ENCODE measurements around the gene CAMK2G. TPM values are rescaled to one million over a fixed set of nuclear protein-coding genes. Genes with fewer than 3 reads are reported as not detected.
A peak's percentile ranks its signal among the peaks of the same experiment; 100 is the strongest.

CAMK2G gene
- total RNA-seq, 1 donor from 2014 or later = 11.7 TPM

DNA sequence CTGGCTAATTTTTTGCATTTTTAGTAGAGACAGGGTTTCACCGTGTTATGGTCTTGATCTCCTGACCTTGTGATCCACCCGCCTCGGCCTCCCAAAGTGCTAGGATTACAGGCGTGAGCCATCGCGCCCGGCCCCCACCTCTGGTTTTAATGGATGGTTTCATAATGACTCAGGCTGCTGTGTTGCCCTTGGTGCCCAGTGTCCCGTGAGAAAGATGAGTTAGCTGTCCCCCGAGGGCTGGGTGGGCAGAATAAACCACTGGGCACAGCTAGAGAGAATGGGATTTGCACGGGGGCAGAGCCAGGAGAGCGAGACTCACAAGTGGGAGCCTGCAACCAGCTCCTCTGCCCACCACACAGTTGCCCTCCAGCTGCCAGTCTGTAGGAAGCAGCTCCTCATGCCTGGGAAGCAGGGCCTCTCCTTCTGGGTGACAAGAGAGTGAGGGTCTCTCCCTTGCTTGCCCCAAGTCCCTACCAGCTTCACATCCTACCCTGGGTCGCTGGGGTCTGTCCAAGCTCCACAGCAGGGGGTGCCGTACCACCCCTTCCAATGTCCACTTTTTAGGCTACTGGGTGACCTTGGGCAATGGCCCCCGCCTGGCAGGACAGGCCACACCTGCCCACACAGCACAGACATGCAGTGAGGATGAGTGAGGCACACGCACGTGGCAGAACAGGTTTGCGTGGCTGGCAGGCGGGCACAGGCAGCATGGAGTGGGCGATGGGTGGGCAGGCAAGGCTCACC, 46.8 kb downstream of the CAMK2G start:
- no peak for DNase-seq (ENCODE audit: missing footprints)
- ATAC-seq = no peak
- intact Hi-C loops (cut with DNase I) = no loop called here

DNA sequence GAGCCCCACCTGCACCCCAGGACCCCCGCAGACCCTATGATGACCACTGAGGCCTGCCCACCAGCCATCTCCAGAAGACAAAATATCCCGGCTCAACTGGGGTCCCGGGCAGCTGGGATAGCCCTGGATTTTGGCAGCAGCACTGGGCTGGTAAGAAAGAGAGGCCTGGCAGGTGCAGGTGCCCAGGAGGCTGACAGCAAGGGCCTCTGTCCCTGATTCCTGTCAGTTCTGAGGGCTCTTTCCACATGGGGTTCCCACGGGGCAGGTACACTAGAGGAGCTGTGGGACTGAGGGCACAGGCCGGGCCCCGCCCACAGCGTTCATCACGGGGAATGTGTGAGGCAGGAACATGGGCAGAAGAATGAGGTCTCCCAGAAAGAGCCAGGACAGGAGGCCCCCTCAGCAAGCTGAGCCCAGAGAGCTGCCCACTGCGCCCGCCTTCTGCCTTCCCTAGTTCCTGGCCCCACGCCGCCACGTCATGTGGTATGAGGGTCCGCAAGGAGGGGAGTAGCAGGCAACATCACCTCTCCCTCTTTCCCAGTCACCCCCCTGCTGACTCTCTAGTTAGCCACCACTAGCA, 50.1 kb downstream of the CAMK2G start:
- intact Hi-C loops (cut with DNase I) = no loop called here
- ATAC-seq (no peak), DNase-seq (ENCODE audit: missing footprints) (no peak)

- ATAC-seq (no peak), DNase-seq (ENCODE audit: missing footprints) (no peak)
- intact Hi-C loops (cut with DNase I) = no loop called here
Measured at GRCh38 chr10:73823391-73823790, 51.0 kb downstream of the CAMK2G start.

- no peak for DNase-seq (ENCODE audit: missing footprints)
- intact Hi-C loops (cut with DNase I) = no loop called here
- peak; percentile 47 for ATAC-seq
Measured at GRCh38 chr10:73819513-73820093, 54.8 kb downstream of the CAMK2G start.

DNA sequence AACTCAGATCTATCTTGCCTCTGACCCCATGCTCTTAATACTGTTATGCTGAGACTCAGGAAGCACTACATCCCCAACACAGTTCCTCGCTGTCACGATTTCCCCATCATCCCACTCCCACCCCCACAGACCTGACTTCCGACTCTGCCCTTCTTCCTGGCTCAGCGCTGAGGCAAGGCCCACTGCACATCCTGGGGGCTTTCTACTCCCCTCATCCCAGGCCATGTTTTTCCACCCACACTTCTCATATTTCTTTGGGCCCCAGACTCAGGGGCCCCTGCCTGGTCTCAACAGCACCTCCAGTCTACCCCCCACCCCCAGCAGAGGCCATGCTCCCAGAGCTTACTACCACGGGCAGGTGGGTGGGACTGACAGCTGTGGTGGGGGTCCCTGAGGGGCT, 55.3 kb downstream of the CAMK2G start:
- intact Hi-C loops (cut with DNase I) = no loop called here
- no peak for DNase-seq (ENCODE audit: missing footprints)

DNA sequence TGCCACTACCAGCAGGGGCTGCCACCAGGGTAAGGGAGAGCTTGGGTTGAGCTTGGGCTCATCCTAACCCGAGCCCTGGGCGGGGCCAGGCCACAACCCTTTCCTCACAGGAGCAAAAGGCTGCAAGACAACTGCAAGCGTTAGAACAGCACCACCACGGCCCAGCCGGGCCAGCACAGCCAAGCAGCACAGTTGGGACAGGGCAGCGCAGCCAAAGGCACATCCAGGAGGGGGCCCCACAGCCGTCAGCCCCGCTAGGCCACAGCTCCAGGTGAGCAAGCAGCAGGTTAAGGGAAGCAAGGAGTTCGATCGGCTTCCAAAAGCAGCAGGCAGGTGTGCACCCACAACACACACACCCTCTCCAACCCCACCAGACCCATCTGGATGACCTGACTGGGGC, 56.0 kb downstream of the CAMK2G start:
- no peak for ATAC-seq
- intact Hi-C loops (cut with DNase I) = no loop called here
- DNase-seq (ENCODE audit: missing footprints) = no peak

More for the DNA sequence above, 55.3 kb downstream of the CAMK2G start:
- ATAC-seq = no peak

DNA sequence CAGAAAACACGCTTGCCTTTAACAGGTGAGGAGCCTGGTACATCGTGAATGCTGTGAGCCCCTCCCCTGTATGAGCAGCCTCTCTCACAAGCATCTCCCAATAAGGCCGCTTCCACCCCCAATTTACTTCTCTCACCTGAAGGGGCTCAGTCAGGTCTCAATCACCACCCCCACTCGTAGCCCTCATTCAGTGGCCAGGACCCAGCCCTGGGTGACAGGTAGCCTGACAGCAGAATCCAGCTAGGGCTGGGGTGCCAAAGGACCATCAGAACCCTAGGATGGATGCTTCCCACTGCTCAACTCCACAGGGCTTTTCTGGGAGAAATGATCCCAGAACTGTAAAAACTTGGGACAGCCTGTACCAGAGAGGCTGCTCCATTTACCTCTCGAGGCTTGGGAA, 56.5 kb downstream of the CAMK2G start:
- intact Hi-C loops (cut with DNase I) = no loop called here
- DNase-seq (ENCODE audit: missing footprints) (no peak), ATAC-seq (no peak)

DNA sequence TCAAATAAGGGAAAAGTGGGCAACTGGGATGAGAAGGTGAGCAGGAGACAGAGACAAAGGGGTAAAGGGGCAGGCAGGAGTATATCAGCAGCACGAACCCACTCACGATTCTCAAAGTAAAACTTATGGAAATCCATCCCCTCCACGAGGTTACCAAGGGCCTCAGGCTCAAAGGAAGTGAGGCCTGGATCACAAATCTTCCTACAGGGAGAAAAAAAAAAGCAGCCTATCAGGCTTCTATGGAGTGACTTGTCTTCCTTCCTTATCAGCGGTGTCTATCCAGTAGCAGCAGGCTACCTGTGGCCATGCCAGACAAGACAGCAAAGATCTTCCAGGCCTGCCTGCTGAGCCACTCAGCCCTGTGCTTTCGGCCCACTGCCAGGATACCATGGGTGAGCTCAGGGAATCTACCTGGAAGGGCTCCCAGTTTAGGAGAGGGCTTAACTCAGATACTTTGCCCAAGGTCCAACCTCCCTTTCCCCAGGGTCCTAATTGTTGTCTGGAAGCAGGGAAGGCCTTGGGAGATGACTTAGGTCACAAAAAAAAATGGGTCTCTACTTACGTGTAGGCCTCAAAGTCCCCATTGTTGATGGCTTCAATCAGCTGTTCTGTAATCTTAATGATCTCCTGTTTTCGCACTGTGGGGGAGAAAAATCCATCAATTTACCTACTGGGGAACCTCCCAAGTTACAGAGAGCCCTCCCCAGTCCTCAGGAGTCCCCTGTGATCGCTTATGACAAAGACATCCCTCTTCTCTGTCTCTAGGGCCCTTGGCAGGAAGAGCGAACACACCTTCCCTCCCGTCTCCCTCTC, 57.2 kb downstream of the CAMK2G start:
- DNase-seq (ENCODE audit: missing footprints) = no peak
- no peak for ATAC-seq
- intact Hi-C loops (cut with DNase I) = no loop called here

DNA sequence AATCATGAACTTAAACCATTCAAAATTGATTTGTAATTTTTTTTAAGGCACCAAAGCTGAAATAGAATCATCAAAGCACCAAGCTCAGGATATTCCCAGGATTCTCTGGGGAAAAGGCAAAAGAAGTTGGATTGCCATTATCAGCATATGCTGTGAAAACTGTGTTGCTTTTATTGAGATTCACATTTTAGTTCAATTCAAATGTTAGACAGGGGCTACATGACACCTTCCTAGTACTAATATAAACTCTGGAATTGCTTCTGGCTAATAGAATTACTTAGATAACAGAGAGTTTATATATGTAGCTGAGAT, 58.7 kb downstream of the CAMK2G start:
- intact Hi-C loops (cut with DNase I) = no loop called here
- no peak for DNase-seq (ENCODE audit: missing footprints)
- ATAC-seq = no peak

GRCh38 chr10:73814896-73815718, 59.2 kb downstream of the CAMK2G start:
- DNase-seq (ENCODE audit: missing footprints) (no peak), ATAC-seq (no peak)
- intact Hi-C loops (cut with DNase I) = no loop called here

GRCh38 chr10:73814276-73814895, 60.0 kb downstream of the CAMK2G start:
- ATAC-seq = no peak
- no peak for DNase-seq (ENCODE audit: missing footprints)
- intact Hi-C loops (cut with DNase I) = no loop called here

DNA sequence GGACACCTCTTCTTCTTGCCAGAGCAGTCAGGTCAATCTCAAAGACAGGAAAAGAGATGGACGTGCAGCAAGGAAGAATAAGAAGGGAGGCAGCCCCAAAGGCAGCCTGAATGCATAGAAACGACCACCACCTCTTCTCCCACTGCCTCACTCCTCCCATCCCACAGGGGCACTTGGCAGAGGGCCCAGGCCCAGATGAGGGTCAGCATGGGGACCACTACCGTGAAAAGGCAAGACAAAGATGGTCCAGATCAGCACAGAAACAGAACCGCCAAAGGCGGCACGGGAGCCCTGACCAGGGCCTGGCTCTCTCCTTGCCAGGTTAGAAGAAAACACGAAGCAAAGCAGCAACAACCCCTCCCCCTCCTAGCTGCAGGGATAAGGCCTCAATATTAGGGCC, 61.0 kb downstream of the CAMK2G start:
- ATAC-seq = no peak
- no peak for DNase-seq (ENCODE audit: missing footprints)

DNA sequence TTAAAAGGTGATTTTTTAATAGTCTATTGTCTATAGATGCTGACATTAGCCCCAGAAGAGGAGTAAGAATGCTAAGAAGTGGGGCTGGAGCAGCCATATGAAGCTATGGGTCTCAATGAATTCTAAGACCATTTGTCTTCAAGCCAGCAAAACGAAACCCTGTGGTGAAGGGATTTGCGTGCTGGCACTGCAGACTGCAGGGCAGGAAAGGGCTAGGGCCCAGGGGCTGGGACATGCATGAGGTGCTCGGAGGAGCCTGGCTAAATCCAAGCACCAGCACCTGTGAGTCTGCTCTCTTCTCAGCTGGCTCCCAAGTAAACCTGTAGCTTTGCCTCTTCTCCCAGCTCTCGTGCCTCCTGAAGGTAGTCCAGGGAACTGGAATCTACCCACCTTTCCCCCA, 61.7 kb downstream of the CAMK2G start:
- no peak for ATAC-seq
- no peak for DNase-seq (ENCODE audit: missing footprints)

More for the DNA sequence above, 61.0 kb downstream of the CAMK2G start:
- intact Hi-C loops (cut with DNase I) = no loop called here

DNA sequence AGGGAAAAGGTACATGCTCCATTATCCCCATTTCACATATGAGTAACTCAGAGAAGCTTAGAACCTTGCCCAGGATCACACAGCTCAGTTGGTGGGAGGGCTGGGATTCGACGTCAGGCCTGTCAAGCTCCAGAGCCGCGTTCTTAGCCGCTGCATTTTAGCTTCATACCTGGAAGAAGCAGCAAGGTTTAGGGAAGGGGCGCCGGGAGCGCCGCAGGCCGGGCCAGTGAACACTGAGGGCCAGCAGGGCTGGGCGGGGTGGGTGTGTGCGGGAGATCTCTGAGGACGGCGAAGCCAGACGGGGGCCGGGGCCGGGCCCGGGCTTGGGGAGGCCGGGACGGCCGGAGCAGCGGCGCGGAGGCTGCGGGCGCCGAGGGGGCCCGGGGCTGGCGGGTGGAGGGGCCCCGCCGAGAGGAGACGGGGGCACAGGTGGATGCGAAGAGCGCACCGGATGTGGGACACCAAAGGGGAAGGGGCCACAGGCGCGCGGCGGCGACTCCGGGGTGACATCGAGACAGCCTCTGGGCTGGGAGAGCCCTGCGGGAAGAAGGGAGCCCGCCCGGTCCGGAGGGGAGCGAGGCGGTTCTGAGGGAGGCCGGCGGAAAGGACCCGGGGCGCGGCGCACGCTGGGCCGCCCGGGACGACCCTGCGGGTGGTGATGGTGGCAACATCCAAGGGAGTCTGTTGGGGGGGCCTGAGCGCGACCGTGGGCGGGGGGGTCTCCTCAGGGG, 63.5 kb downstream of the CAMK2G start:
- intact Hi-C loops (cut with DNase I) = loop anchor here (2.0 kb wide), 1 partner anchor 26 kb away; the partner anchor contains the start of gene ZSWIM8
- ATAC-seq (peak; percentile 20), DNase-seq (ENCODE audit: missing footprints) (peak; percentile 77)

More for the DNA sequence above, 61.7 kb downstream of the CAMK2G start:
- intact Hi-C loops (cut with DNase I) = no loop called here

DNA sequence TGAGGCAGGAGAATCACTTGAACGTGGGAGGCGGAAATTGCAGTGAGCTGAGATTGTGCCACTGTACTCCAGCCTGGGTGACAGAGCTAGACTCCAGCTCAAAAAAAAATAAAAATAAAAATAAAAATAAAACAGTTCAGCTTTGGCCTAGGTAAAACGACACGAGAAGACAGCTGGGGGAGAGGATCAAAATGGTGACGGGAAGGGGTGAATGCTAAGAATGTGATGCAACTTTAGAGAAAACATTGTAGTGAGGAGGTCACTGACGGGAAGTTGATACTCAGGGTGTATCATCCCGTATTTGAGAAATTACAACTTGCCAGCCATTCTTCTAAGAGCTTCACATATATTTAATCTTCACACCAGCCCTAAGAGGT, 64.0 kb downstream of the CAMK2G start:
- intact Hi-C loops (cut with DNase I) = loop anchor here (2.0 kb wide), 1 partner anchor 26 kb away; the partner anchor contains the start of gene ZSWIM8
- DNase-seq (ENCODE audit: missing footprints) (no peak), ATAC-seq (no peak)

DNA sequence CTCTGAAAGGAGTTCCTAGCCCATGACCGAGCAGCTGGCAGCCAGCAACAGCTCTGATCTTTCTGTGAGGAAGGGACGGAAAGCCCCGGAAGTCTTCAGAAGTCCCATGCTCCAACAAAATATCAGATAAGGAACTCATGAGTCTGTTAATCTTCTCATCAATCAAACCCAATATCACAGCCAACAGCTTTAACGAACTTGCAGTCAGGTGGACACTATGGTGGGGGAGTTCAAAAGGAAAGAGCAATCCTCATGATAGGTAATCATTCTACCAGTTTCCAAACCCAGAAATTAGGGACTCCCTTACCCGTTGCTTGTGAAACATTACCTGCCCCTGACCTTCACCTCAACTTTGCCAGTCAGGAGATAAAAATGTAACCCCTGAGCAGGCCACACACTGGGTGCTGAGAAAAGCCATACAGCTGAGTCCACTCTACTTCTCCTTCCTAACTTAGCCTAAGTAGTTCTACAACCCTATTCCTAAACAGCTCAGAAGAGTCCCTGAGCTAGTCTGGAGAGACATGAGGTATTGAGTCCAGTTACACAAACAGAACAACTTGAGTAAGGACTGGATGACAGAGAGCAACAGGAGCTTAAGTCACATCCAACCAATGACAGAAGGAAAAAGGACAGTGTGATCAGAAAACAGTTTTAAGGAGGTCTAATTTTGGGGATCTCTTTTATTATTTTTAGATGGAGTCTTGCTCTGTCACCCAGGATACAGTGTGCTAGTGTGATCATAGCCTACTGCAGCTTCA, 65.1 kb downstream of the CAMK2G start:
- ATAC-seq (no peak), DNase-seq (ENCODE audit: missing footprints) (no peak)
- intact Hi-C loops (cut with DNase I) = no loop called here
